Breast epithelium (tissue), 4 donors: ENCODE data around the gene PIGQ. TPM values are rescaled to one million over a fixed set of nuclear protein-coding genes. Genes with fewer than 3 reads are reported as not detected.

Experiments
- DNase-seq, 2 donors: peaks; one replicate each; pipeline ENCODE4 v3.0.0-alpha.2; 2019; ENCODE audit warnings: low spot score in 2 of 2
- H3K27ac ChIP-seq, 2 donors: fragments of 200-600 bp; sonication (generic) in 1 of 2; one replicate each; pipeline ENCODE4 v1.5.1; 2016 to 2019; ENCODE audit warnings: mild to moderate bottlenecking in 1 of 2
- H3K27me3 ChIP-seq, 2 donors: fragments of 200-600 bp; sonication (generic) in 1 of 2; one replicate each; pipeline versions ENCODE4 v1.5.1 to v1.6.0; 2017 to 2019; ENCODE audit warnings: control low read depth in 1 of 2, mild to moderate bottlenecking in 1 of 2
- H3K36me3 ChIP-seq: fragments of 200-600 bp; one replicate; pipeline ENCODE4 v1.5.1; 2019
- H3K4me1 ChIP-seq, 2 donors: fragments of 200-600 bp; sonication (generic); one replicate each; pipeline ENCODE4 v1.5.1; 2016 to 2019; ENCODE audit warnings: control low read depth in 1 of 2
- H3K4me3 ChIP-seq, 3 donors: fragments of 200-600 bp; sonication (generic); 1 replicate in 2 of 3; 2 replicates in 1 of 3; pipeline ENCODE4 v1.5.1; 2016 to 2019; ENCODE audit warnings: mild to moderate bottlenecking in 3 of 3, moderate library complexity in 2 of 3
- H3K9me3 ChIP-seq, 2 donors: fragments of 200-600 bp; sonication (generic) in 1 of 2; one replicate each; pipeline ENCODE4 v1.5.1; 2016 to 2019; ENCODE audit warnings: control low read depth in 1 of 2
- POLR2A ChIP-seq: fragments of 450-650 bp; IDR thresholded peaks from one replicate; pipeline ENCODE4 v1.6.1; 2016; ENCODE audit warnings: antibody characterized with exemption, mild to moderate bottlenecking, moderate library complexity
- POLR2AphosphoS5 ChIP-seq, 3 donors: sonication (generic); formaldehyde crosslinking; IDR thresholded peaks; one replicate each; pipeline ENCODE4 v1.6.1; 2017; ENCODE audit warnings: antibody characterized with exemption in 3 of 3
- intact Hi-C: fragments of 100-400 bp; cut with DNase I; formaldehyde crosslinking; loops from one replicate; pipeline ENCODE4 v1.15.1; 2023; ENCODE audit warnings: low total_unique reads
- total RNA-seq, 3 donors: library from RNA; depleted of rRNA; stranded (reverse); fragments of >200 nt; gene quantifications; one replicate each; pipeline ENCODE4 v1.1.0, GENCODE V29; 2016
- TF ChIP-seq, protein P1 (sequence below), 3 donors: fragments of 450-650 bp; IDR thresholded peaks; one replicate each; pipeline ENCODE4 v1.5.1; 2016 to 2017; ENCODE audit warnings: antibody characterized with exemption in 3 of 3, mild to moderate bottlenecking in 3 of 3, moderate library complexity in 3 of 3

The PIGQ gene
- total RNA-seq, 3 donors from 2014 or later: 22.2 to 36.1 (median 31.9) TPM

DNA sequence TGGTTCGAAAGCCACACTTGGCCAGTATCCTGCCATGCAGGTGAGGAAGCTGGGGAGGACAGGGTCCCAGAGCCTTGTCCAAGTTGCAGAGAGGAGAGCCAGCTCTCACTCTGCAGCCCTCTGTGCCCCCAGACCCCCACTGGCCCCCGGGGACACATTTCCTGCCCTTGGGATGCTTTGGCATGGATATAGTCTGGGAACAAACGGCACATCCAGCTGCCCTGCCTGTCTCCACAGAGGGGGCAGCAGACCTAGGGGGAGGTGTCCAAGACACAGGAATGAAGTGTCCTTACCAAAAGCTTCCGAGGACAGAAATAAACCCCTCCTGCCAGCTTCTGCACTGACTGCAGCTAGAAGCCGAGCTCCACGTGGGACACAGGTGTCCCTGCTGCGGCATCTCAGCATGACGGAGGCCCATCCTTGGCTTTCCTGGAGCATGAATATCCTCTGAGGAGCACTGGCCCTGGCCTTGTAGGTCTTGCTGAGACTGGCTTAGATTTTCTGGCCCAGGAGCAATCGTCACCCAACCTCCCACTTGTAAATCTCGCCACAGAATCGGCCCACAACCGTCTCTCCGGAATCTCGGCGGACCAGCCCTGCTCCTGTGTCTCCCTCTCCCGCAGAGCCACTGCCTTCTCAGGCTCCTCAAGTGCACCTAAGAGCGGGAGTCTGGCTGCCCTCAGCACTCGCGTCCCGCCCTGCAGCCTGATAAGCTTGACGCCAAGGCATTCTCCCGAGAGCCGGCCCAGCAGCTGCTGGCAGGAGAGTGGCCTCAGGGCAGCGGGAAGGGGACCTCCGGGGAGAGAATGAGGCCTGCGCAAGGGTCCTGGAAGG, 43.4 kb upstream of the PIGQ start:
- no peaks in the 10 kb centered on the region for H3K9me3 ChIP-seq
- peak overlapping the region; percentile 97 for H3K27ac ChIP-seq
- intact Hi-C loops: no loop called here
- no peaks in the 10 kb centered on the region for H3K36me3 ChIP-seq
- H3K4me1 ChIP-seq: peaks cover 0 to 32% of the 10 kb centered on the region in 2 donors
- H3K4me3 ChIP-seq: peak overlapping the region; percentile 76 to 84 (median 81)
- TF ChIP-seq, protein P1, sequence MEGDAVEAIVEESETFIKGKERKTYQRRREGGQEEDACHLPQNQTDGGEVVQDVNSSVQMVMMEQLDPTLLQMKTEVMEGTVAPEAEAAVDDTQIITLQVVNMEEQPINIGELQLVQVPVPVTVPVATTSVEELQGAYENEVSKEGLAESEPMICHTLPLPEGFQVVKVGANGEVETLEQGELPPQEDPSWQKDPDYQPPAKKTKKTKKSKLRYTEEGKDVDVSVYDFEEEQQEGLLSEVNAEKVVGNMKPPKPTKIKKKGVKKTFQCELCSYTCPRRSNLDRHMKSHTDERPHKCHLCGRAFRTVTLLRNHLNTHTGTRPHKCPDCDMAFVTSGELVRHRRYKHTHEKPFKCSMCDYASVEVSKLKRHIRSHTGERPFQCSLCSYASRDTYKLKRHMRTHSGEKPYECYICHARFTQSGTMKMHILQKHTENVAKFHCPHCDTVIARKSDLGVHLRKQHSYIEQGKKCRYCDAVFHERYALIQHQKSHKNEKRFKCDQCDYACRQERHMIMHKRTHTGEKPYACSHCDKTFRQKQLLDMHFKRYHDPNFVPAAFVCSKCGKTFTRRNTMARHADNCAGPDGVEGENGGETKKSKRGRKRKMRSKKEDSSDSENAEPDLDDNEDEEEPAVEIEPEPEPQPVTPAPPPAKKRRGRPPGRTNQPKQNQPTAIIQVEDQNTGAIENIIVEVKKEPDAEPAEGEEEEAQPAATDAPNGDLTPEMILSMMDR (IDR thresholded peaks at IDR 0.05): no peak
- no peaks in the 10 kb centered on the region for H3K27me3 ChIP-seq
- peak in 1 of 2 donors; percentile 40 for DNase-seq

- peak; percentile 82 to 87 for DNase-seq
- Histone ChIP-seq H3K36me3 (no peaks in the 10 kb centered on the region), H3K9me3 (no peaks in the 10 kb centered on the region), H3K4me1 (peaks cover 0 to 29% of the 10 kb centered on the region in 2 donors), H3K27ac (peak within 1 kb of the TSS; percentile 97), H3K4me3 (peak within 1 kb of the TSS; percentile 76 to 84 (median 81)), H3K27me3 (no peaks in the 10 kb centered on the region)
- TF ChIP-seq, protein P1 (IDR thresholded peaks at IDR 0.05): peak; percentile 31 to 62 (median 60)
- peak; percentile 82 to 86 (median 84) for TF ChIP-seq POLR2AphosphoS5 (IDR thresholded peaks at IDR 0.05)
- TF ChIP-seq POLR2A: peak; percentile 64
- intact Hi-C loops: no loop called here
Observed at GRCh38 chr16:527015-527903, 42.5 kb upstream of the PIGQ start, which contains the start of gene CAPN15. TSS of gene CAPN15 (plus strand) at chr16:527712. CDS start at chr16:546839, 19,127 bp downstream.

- TF ChIP-seq, protein P1 (IDR thresholded peaks at IDR 0.05): no peak
- TF ChIP-seq POLR2A: no peak
- Histone ChIP-seq H3K27ac (peak overlapping the region; percentile 50 to 97), H3K36me3 (no peaks in the 10 kb centered on the region), H3K4me1 (peaks cover 0 to 29% of the 10 kb centered on the region in 2 donors), H3K9me3 (no peaks in the 10 kb centered on the region), H3K4me3 (peak overlapping the region; percentile 76 to 84 (median 81)), H3K27me3 (no peaks in the 10 kb centered on the region)
- intact Hi-C loops: no loop called here
- no peak for DNase-seq
Observed at GRCh38 chr16:528111-529011, 41.4 kb upstream of the PIGQ start.

GRCh38 chr16:529012-529575, 40.7 kb upstream of the PIGQ start:
- peak overlapping the region; percentile 50 to 97 for H3K27ac ChIP-seq
- H3K36me3 ChIP-seq: no peaks in the 10 kb centered on the region
- H3K27me3 ChIP-seq: no peaks in the 10 kb centered on the region
- H3K4me1 ChIP-seq: peaks cover 0 to 29% of the 10 kb centered on the region in 2 donors
- no peak for DNase-seq
- H3K4me3 ChIP-seq: peak overlapping the region; percentile 76 to 84 (median 81)
- TF ChIP-seq POLR2A (no peak), POLR2AphosphoS5 (IDR thresholded peaks at IDR 0.05) (no peak)
- TF ChIP-seq, protein P1 (IDR thresholded peaks at IDR 0.05): no peak
- intact Hi-C loops: no loop called here
- H3K9me3 ChIP-seq: no peaks in the 10 kb centered on the region
